H1 (cell line): ENCODE measurements around the gene KLHDC10. TPM values are rescaled to one million over a fixed set of nuclear protein-coding genes. Genes with fewer than 3 reads are reported as not detected.

Source experiments
- CTCF ChIA-PET: fragments of 300-600 bp; sonication (Branson Sonifier 250); formaldehyde crosslinking; loops from one replicate; lab custom pipeline; 2021; ENCODE audit not compliant: partially characterized antibody; lab: Charles Lee
- POLR2A ChIA-PET: fragments of 300-600 bp; sonication (Branson Sonifier 250); formaldehyde crosslinking; loops from one replicate; lab custom pipeline; 2021; ENCODE audit warnings: inconsistent platforms; ENCODE audit not compliant: partially characterized antibody; lab: Charles Lee
- DNase-seq, 2 experiments: peaks; one replicate each; pipeline versions ENCODE4 v3.0.0 to v3.0.0-alpha.2; 2010 to 2022; ENCODE audit warnings: low spot score in 2 of 2, low read depth in 1 of 2, mixed read lengths in 1 of 2
- FAIRE-seq: peaks from 2 replicates; lab custom pipeline; 2011; peaks lifted over from hg19 to GRCh38; lab: Jason Lieb, UNC
- H2AFZ ChIP-seq: 2 replicates; pipeline ENCODE4 v1.8.1; 2012; ENCODE audit warnings: low read length, inconsistent platforms
- H2AK5ac ChIP-seq: 2 replicates; pipeline ENCODE4 v1.6.1; 2013; ENCODE audit warnings: low read depth, low read length
- H2BK120ac ChIP-seq: replicated peaks from 2 replicates; pipeline ENCODE3; 2013; ENCODE audit warnings: low read depth, low read length, inconsistent platforms
- H2BK12ac ChIP-seq: 2 replicates; pipeline ENCODE4 v1.6.1; 2013; ENCODE audit warnings: low read depth, low read length
- H2BK15ac ChIP-seq: 2 replicates; pipeline ENCODE4 v1.6.1; 2013; ENCODE audit warnings: low read length
- H2BK20ac ChIP-seq: 2 replicates; pipeline ENCODE4 v1.6.1; 2013; ENCODE audit warnings: low read length
- H2BK5ac ChIP-seq: 2 replicates; pipeline ENCODE4 v1.6.1; 2013; ENCODE audit warnings: low read depth, low read length
- H3K14ac ChIP-seq: 2 replicates; pipeline ENCODE4 v1.6.1; 2013; ENCODE audit warnings: inconsistent platforms; ENCODE audit not compliant: insufficient read length
- H3K18ac ChIP-seq: 2 replicates; pipeline ENCODE4 v1.6.1; 2013; ENCODE audit warnings: low read length; ENCODE audit errors: extremely low read depth
- H3K23ac ChIP-seq: 2 replicates; pipeline ENCODE4 v1.6.1; 2013; ENCODE audit warnings: inconsistent platforms; ENCODE audit not compliant: insufficient read length
- H3K23me2 ChIP-seq: 2 replicates; pipeline ENCODE4 v1.6.1; 2013; ENCODE audit warnings: low read depth, low read length
- H3K27ac ChIP-seq: 2 replicates; pipeline ENCODE4 v1.6.1; 2011; ENCODE audit warnings: low read depth, low read length, inconsistent platforms
- H3K27me3 ChIP-seq, 4 experiments: replicated peaks in 1 of 4; 1 replicate in 1 of 4; 2 replicates in 3 of 4; pipeline versions ENCODE4 v1.6.1 to v1.8.1; 2011 to 2013; ENCODE audit warnings: low read length in 3 of 4, mild to moderate bottlenecking in 3 of 4, inconsistent platforms in 2 of 4, mixed read lengths in 2 of 4, moderate library complexity in 1 of 4; ENCODE audit not compliant: control insufficient read depth in 3 of 4, insufficient read depth in 3 of 4; ENCODE audit errors: extremely low read depth in 1 of 4
- H3K36me3 ChIP-seq, 4 experiments: 2 replicates each; pipeline versions ENCODE4 v1.6.1 to v1.8.1; 2011 to 2013; ENCODE audit warnings: mild to moderate bottlenecking in 4 of 4, low read length in 3 of 4, moderate library complexity in 2 of 4, control low read depth in 1 of 4, inconsistent platforms in 1 of 4; ENCODE audit not compliant: insufficient read depth in 4 of 4, control insufficient read depth in 2 of 4
- H3K4ac ChIP-seq: replicated peaks from 2 replicates; pipeline ENCODE3; 2013; ENCODE audit warnings: low read length, low read depth, mixed read lengths, inconsistent platforms; ENCODE audit not compliant: insufficient read length
- H3K4me1 ChIP-seq, 4 experiments: replicated peaks in 1 of 4; 1 replicate in 1 of 4; 2 replicates in 3 of 4; pipeline versions ENCODE4 v1.6.1 to v1.8.1; 2011 to 2013; ENCODE audit warnings: low read length in 3 of 4, inconsistent platforms in 2 of 4, mixed read lengths in 1 of 4; ENCODE audit not compliant: insufficient read depth in 4 of 4, control insufficient read depth in 3 of 4
- H3K4me2 ChIP-seq, 2 experiments: 2 replicates each; pipeline versions ENCODE4 v1.6.1 to v1.8.1; 2011 to 2013; ENCODE audit warnings: low read depth in 2 of 2, low read length in 2 of 2, control low read depth in 1 of 2, inconsistent platforms in 1 of 2, mild to moderate bottlenecking in 1 of 2; ENCODE audit not compliant: insufficient read depth in 1 of 2
- H3K4me3 ChIP-seq, 4 experiments: fragments of 200-600, 300-600 bp in 1 of 4; sonication (generic), shearing (Covaris generic), sonication (Bioruptor Twin) in 1 of 4; 2 replicates each; pipeline versions ENCODE4 v1.5.1 to v1.8.1; 2011 to 2016; ENCODE audit warnings: low read length in 4 of 4, low read depth in 3 of 4, control low read depth in 2 of 4, inconsistent platforms in 2 of 4, mild to moderate bottlenecking in 2 of 4, mixed read lengths in 1 of 4, moderate library complexity in 1 of 4; ENCODE audit not compliant: insufficient read depth in 2 of 4; ENCODE audit errors: extremely low read depth in 1 of 4
- H3K56ac ChIP-seq: replicated peaks from 2 replicates; pipeline ENCODE3; 2013; ENCODE audit warnings: low read depth, mild to moderate bottlenecking, mixed read lengths, low read length, inconsistent platforms; ENCODE audit not compliant: insufficient read length
- H3K79me1 ChIP-seq: 2 replicates; pipeline ENCODE4 v1.6.1; 2013; ENCODE audit warnings: low read depth, low read length, control low read depth
- H3K79me2 ChIP-seq, 2 experiments: 2 replicates each; pipeline versions ENCODE4 v1.6.1 to v1.8.1; 2012 to 2013; ENCODE audit warnings: low read length in 2 of 2, mild to moderate bottlenecking in 2 of 2, inconsistent platforms in 1 of 2; ENCODE audit not compliant: insufficient read depth in 2 of 2, control insufficient read depth in 1 of 2
- H3K9ac ChIP-seq, 4 experiments: replicated peaks in 1 of 4; 1 replicate in 1 of 4; 2 replicates in 3 of 4; pipeline versions ENCODE4 v1.6.1 to v1.8.1; 2011 to 2013; ENCODE audit warnings: low read depth in 3 of 4, low read length in 3 of 4, control low read depth in 2 of 4, mild to moderate bottlenecking in 2 of 4, moderate library complexity in 2 of 4, inconsistent platforms in 1 of 4; ENCODE audit errors: extremely low read depth in 1 of 4
- H3K9me3 ChIP-seq, 2 experiments: 2 replicates each; pipeline versions ENCODE4 v1.6.1 to v1.8.1; 2012 to 2013; ENCODE audit warnings: mild to moderate bottlenecking in 2 of 2, moderate library complexity in 2 of 2, control low read depth in 1 of 2, inconsistent platforms in 1 of 2, low read depth in 1 of 2, low read length in 1 of 2, mixed read lengths in 1 of 2; ENCODE audit not compliant: insufficient read depth in 2 of 2
- H4K20me1 ChIP-seq, 2 experiments: replicated peaks in 1 of 2; 2 replicates each; pipeline versions ENCODE3 to v1.8.1; 2011 to 2013; ENCODE audit warnings: inconsistent platforms in 2 of 2, low read length in 2 of 2, mild to moderate bottlenecking in 1 of 2; ENCODE audit not compliant: insufficient read depth in 2 of 2, control insufficient read depth in 1 of 2
- H4K5ac ChIP-seq: 2 replicates; pipeline ENCODE4 v1.6.1; 2013; ENCODE audit warnings: low read length, low read depth, mixed read lengths, inconsistent platforms; ENCODE audit not compliant: insufficient read length
- H4K8ac ChIP-seq: 2 replicates; pipeline ENCODE4 v1.8.0; 2013; ENCODE audit warnings: mild to moderate bottlenecking, moderate library complexity, low read length, inconsistent platforms; ENCODE audit not compliant: insufficient read depth; ENCODE audit errors: extremely low read depth
- H4K91ac ChIP-seq: replicated peaks from 2 replicates; pipeline ENCODE3; 2013; ENCODE audit warnings: low read length, mixed read lengths, inconsistent platforms; ENCODE audit not compliant: insufficient read length
- HDAC6 ChIP-seq: IDR thresholded peaks from one replicate; pipeline ENCODE4 v1.7.1; 2012; ENCODE audit warnings: low read depth, mild to moderate bottlenecking, inconsistent platforms, low read length, moderate library complexity
- SRF ChIP-seq: IDR thresholded peaks from 2 replicates; pipeline ENCODE4 v1.6.1; 2011; ENCODE audit warnings: mild to moderate bottlenecking, low read depth, low read length, moderate library complexity
- WGBS, 2 experiments: shearing (Covaris generic) in 1 of 2; methylation state at CpG; one replicate each; pipeline versions ENCODE4 v1.1.6 to v1.1.7; 2013 to 2015; ENCODE audit warnings: low lambda C conversion rate in 2 of 2, mixed read lengths in 2 of 2, inconsistent platforms in 1 of 2, low coverage in 1 of 2, missing lambda C conversion rate in 1 of 2; ENCODE audit not compliant: insufficient replicate concordance in 2 of 2, insufficient coverage in 1 of 2, insufficient read length in 1 of 2; ENCODE audit errors: extremely low coverage in 1 of 2, missing lambda C conversion rate in 1 of 2; 5-methylcytosine and 5-hydroxymethylcytosine counted together
- polyA plus RNA-seq, 7 experiments: library from polyadenylated mRNA; depleted of rRNA in 3 of 7; stranded (reverse) in 5 of 7; unstranded in 2 of 7; fragments of >200 nt in 5 of 7; fragments of 200-250 nt in 2 of 7; gene quantifications; 1 replicate in 5 of 7; 2 replicates in 1 of 7; 4 replicates in 1 of 7; pipeline versions ENCODE4 v1.2.1 to v1.2.3, GENCODE V29; 2011 to 2013; ENCODE audit warnings: missing spikeins in 2 of 7, mixed read lengths in 2 of 7
- total RNA-seq: library from RNA; stranded (reverse); fragmentation: NEBNext Ultra II Directional; extraction: Animal tissue kit (Norgen Biotek cat#: 25700); gene quantifications from 2 replicates; pipeline ENCODE4 v1.2.1, GENCODE V29; 2021

Gene KLHDC10
- total and polyA plus RNA-seq, 2 of the 8 experiments (the other 6 are each of a cell fraction or from before 2014, with no cell fraction given), result 6.6 to 14.5 TPM

- Histone ChIP-seq H2BK15ac (no peak overlapping the region; the same call in 1 of the 2 replicates), H3K14ac (no peak overlapping the region), H3K36me3 (no peaks in the 10 kb centered on the region), H3K9ac (no peak overlapping the region), H4K20me1 (peaks cover 0 to 2% of the 10 kb centered on the region in 2 experiments), H3K23ac (no peak overlapping the region), H3K27me3 (peaks cover 0 to 13% (median 8%) of the 10 kb centered on the region in 4 experiments; a peak in 5 of 7 replicates), H4K5ac (no peak overlapping the region), H2BK120ac (no peak overlapping the region), H3K4me1 (peaks cover 0 to 15% (median 13%) of the 10 kb centered on the region in 4 experiments; a peak in 6 of 7 replicates), H2BK5ac (no peak overlapping the region), H4K91ac (no peak overlapping the region), H3K23me2 (peaks cover 6% of the 10 kb centered on the region; the same call in 1 of the 2 replicates), H2AK5ac (no peak overlapping the region), H4K8ac (no peak overlapping the region), H3K79me2 (no peaks in the 10 kb centered on the region), H3K27ac (no peak overlapping the region), H3K56ac (no peak overlapping the region), H2AFZ (no peak overlapping the region), H3K4me2 (no peak overlapping the region), H2BK20ac (no peak overlapping the region), H3K79me1 (no peaks in the 10 kb centered on the region), H2BK12ac (peak overlapping the region; percentile 5; the same call in 1 of the 2 replicates), H3K9me3 (no peaks in the 10 kb centered on the region), H3K4me3 (no peak overlapping the region), H3K18ac (no peak overlapping the region), H3K4ac (no peak overlapping the region)
- no peak for FAIRE-seq
- no peak for TF ChIP-seq SRF
- no peak for TF ChIP-seq HDAC6
- CTCF ChIA-PET, result interaction anchor here (0.6 to 1.8 kb wide), 7 partner anchors 9 to 322 kb away, joined by 3 to 12 read pairs (median 4); no protein-coding TSS in a partner anchor
- WGBS, 2 experiments, result 91% methylated on average over 14 of the region's 14 CpGs; no CpG with 5 or more reads in 1 of the 2 experiments
- POLR2A ChIA-PET, result interaction anchor here (0.6 to 3.0 kb wide), 7 partner anchors 11 to 344 kb away, joined by 3 to 12 read pairs (median 5); partner anchors contain the start of gene TMEM209
- DNase-seq, result peak in 1 of 2 experiments; percentile 41
Observed at GRCh38 chr7:130142654-130143333, 72.5 kb downstream of the KLHDC10 start.
